Ishikawa (cell line): ENCODE data around the gene WIPF1.

ENCODE experiments used
- CREB1 ChIP-seq: IDR thresholded peaks from 2 replicates; pipeline ENCODE4 v1.6.1; 2012; ENCODE audit warnings: low read depth
- EP300 ChIP-seq: IDR thresholded peaks from 2 replicates; pipeline ENCODE4 v1.6.1; 2012; ENCODE audit warnings: borderline replicate concordance
- TCF12 ChIP-seq: IDR thresholded peaks from 2 replicates; pipeline ENCODE4 v1.6.1; 2012; ENCODE audit warnings: low read depth
- TEAD4 ChIP-seq: IDR thresholded peaks from 2 replicates; pipeline ENCODE4 v1.6.1; 2012
- YY1 ChIP-seq: IDR thresholded peaks from 2 replicates; pipeline ENCODE4 v1.6.1; 2012; ENCODE audit warnings: low read depth
- TF ChIP-seq, protein P1 (sequence below): IDR thresholded peaks from 2 replicates; pipeline ENCODE4 v1.6.1; 2012; ENCODE audit warnings: low read depth, mild to moderate bottlenecking

DNA sequence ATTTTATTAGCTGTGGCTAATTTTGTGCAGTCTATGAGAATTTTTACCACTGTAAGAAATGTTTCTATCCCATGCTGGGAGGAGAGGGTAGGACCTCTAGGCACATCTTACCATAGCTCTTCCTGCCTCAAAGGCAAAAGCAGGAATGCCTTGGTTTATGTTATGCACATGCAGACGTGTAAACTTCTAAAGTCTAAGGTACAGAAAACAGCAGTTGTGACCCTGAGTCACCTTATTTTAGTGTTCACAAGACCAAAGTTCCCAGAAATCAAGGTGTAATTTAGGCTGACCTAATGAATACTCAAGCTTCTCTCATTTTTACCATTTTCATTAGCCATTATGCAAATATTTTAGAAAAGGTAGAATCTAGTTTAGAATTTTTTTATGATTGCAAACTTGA lies 15.4 kb upstream of the WIPF1 start:
- TF ChIP-seq TCF12: no peak
- TF ChIP-seq EP300: no peak
- TF ChIP-seq, protein P1, sequence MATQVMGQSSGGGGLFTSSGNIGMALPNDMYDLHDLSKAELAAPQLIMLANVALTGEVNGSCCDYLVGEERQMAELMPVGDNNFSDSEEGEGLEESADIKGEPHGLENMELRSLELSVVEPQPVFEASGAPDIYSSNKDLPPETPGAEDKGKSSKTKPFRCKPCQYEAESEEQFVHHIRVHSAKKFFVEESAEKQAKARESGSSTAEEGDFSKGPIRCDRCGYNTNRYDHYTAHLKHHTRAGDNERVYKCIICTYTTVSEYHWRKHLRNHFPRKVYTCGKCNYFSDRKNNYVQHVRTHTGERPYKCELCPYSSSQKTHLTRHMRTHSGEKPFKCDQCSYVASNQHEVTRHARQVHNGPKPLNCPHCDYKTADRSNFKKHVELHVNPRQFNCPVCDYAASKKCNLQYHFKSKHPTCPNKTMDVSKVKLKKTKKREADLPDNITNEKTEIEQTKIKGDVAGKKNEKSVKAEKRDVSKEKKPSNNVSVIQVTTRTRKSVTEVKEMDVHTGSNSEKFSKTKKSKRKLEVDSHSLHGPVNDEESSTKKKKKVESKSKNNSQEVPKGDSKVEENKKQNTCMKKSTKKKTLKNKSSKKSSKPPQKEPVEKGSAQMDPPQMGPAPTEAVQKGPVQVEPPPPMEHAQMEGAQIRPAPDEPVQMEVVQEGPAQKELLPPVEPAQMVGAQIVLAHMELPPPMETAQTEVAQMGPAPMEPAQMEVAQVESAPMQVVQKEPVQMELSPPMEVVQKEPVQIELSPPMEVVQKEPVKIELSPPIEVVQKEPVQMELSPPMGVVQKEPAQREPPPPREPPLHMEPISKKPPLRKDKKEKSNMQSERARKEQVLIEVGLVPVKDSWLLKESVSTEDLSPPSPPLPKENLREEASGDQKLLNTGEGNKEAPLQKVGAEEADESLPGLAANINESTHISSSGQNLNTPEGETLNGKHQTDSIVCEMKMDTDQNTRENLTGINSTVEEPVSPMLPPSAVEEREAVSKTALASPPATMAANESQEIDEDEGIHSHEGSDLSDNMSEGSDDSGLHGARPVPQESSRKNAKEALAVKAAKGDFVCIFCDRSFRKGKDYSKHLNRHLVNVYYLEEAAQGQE: no peak
- TF ChIP-seq YY1: no peak
- no peak for TF ChIP-seq TEAD4
- no peak for TF ChIP-seq CREB1
